HL-60 (cell line): Measurements from ENCODE around the gene PRICKLE4.

ENCODE experiments used
- DNase-seq, 2 experiments: peaks; one replicate each; pipeline ENCODE4 v3.0.0-alpha.2; 2010 to 2020; ENCODE audit warnings: low read depth in 1 of 2, low spot score in 1 of 2
- H3K27ac ChIP-seq: fragments of 250-450 bp; sonication (Bioruptor Pico); replicated peaks from 2 replicates; pipeline ENCODE4 v1.5.1; 2020; ENCODE audit warnings: mild to moderate bottlenecking, moderate library complexity
- H3K27me3 ChIP-seq: fragments of 250-450 bp; sonication (Bioruptor Pico); 2 replicates; pipeline ENCODE4 v1.5.1; 2021; ENCODE audit warnings: mild to moderate bottlenecking, moderate library complexity; ENCODE audit not compliant: insufficient read depth, poor library complexity, severe bottlenecking
- H3K4me3 ChIP-seq: replicated peaks from 2 replicates; pipeline ENCODE4 v1.5.1; 2011; ENCODE audit warnings: mild to moderate bottlenecking, control low read depth, low read length; ENCODE audit not compliant: insufficient read depth
- GABPA ChIP-seq: IDR thresholded peaks from 2 replicates; pipeline ENCODE4 v1.6.1; 2012; ENCODE audit warnings: low read depth
- POLR2AphosphoS5 ChIP-seq: IDR thresholded peaks from 2 replicates; pipeline ENCODE4 v1.6.1; 2012; ENCODE audit warnings: low read depth
- SPI1 ChIP-seq: IDR thresholded peaks from 2 replicates; pipeline ENCODE4 v1.6.1; 2012; ENCODE audit warnings: low read depth, mild to moderate bottlenecking, borderline replicate concordance
- TF ChIP-seq, protein P1 (sequence below): IDR thresholded peaks from 2 replicates; pipeline ENCODE4 v1.6.1; 2012; ENCODE audit warnings: low read depth; ENCODE audit not compliant: insufficient replicate concordance
- TF ChIP-seq, protein P2 (sequence below): IDR thresholded peaks from one replicate; pipeline ENCODE4 v1.5.1; 2011; ENCODE audit warnings: low read length, control low read depth, inconsistent platforms; ENCODE audit not compliant: insufficient read depth

The PRICKLE4 gene

GRCh38 chr6:41748102-41748477 is 32.5 kb upstream of the PRICKLE4 start:
- Histone ChIP-seq H3K27me3 (no peaks in the 10 kb centered on the region), H3K4me3 (no peak overlapping the region), H3K27ac (no peak overlapping the region)
- TF ChIP-seq, protein P1, sequence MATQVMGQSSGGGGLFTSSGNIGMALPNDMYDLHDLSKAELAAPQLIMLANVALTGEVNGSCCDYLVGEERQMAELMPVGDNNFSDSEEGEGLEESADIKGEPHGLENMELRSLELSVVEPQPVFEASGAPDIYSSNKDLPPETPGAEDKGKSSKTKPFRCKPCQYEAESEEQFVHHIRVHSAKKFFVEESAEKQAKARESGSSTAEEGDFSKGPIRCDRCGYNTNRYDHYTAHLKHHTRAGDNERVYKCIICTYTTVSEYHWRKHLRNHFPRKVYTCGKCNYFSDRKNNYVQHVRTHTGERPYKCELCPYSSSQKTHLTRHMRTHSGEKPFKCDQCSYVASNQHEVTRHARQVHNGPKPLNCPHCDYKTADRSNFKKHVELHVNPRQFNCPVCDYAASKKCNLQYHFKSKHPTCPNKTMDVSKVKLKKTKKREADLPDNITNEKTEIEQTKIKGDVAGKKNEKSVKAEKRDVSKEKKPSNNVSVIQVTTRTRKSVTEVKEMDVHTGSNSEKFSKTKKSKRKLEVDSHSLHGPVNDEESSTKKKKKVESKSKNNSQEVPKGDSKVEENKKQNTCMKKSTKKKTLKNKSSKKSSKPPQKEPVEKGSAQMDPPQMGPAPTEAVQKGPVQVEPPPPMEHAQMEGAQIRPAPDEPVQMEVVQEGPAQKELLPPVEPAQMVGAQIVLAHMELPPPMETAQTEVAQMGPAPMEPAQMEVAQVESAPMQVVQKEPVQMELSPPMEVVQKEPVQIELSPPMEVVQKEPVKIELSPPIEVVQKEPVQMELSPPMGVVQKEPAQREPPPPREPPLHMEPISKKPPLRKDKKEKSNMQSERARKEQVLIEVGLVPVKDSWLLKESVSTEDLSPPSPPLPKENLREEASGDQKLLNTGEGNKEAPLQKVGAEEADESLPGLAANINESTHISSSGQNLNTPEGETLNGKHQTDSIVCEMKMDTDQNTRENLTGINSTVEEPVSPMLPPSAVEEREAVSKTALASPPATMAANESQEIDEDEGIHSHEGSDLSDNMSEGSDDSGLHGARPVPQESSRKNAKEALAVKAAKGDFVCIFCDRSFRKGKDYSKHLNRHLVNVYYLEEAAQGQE = no peak
- no peak for DNase-seq

GRCh38 chr6:41748542-41748941 is 32.0 kb upstream of the PRICKLE4 start:
- TF ChIP-seq, protein P1 = no peak
- TF ChIP-seq, protein P2, sequence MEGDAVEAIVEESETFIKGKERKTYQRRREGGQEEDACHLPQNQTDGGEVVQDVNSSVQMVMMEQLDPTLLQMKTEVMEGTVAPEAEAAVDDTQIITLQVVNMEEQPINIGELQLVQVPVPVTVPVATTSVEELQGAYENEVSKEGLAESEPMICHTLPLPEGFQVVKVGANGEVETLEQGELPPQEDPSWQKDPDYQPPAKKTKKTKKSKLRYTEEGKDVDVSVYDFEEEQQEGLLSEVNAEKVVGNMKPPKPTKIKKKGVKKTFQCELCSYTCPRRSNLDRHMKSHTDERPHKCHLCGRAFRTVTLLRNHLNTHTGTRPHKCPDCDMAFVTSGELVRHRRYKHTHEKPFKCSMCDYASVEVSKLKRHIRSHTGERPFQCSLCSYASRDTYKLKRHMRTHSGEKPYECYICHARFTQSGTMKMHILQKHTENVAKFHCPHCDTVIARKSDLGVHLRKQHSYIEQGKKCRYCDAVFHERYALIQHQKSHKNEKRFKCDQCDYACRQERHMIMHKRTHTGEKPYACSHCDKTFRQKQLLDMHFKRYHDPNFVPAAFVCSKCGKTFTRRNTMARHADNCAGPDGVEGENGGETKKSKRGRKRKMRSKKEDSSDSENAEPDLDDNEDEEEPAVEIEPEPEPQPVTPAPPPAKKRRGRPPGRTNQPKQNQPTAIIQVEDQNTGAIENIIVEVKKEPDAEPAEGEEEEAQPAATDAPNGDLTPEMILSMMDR = no peak
- H3K4me3 ChIP-seq = no peak overlapping the region
- H3K27ac ChIP-seq = no peak overlapping the region
- H3K27me3 ChIP-seq = no peaks in the 10 kb centered on the region
- no peak for DNase-seq

- Histone ChIP-seq H3K27ac (no peak overlapping the region), H3K27me3 (no peaks in the 10 kb centered on the region), H3K4me3 (no peak overlapping the region)
- DNase-seq = no peak
- no peak for TF ChIP-seq GABPA
- TF ChIP-seq, protein P2 = no peak
- TF ChIP-seq, protein P1 = no peak
- no peak for TF ChIP-seq POLR2AphosphoS5
- TF ChIP-seq SPI1 = no peak
Measured at GRCh38 chr6:41750374-41750773, 30.2 kb upstream of the PRICKLE4 start.

DNA sequence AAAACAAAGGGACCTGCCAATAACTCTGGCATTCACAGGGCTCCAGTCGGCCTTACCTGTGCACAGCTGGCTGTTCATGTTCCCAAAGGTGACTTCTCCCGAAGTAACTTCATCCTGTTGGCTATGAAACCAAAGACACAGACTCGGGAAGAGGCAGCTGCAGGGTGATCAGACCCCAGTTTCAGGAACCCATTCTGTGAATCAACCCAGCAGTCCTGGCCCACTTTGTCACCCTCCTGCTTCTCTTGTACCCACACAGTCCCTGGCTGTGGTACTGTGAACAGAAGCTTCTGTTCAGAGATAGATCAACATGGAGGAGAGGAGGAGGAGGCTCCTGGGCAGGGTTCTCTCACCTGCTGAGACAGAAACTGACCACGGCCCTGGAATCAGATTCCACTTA is 24.7 kb upstream of the PRICKLE4 start:
- H3K4me3 ChIP-seq = no peak overlapping the region
- H3K27ac ChIP-seq = no peak overlapping the region
- no peaks in the 10 kb centered on the region for H3K27me3 ChIP-seq
- no peak for DNase-seq
- TF ChIP-seq GABPA (no peak), POLR2AphosphoS5 (no peak), SPI1 (no peak)
- TF ChIP-seq, protein P2 = no peak
- TF ChIP-seq, protein P1 = no peak
